Activated T-helper 17 cell treated with anti-CD3 and anti-CD28 coated beads, Interleukin-2, amount 50 U/mL, for 72 hours (primary cell): ENCODE measurements around the gene PAPLN. TPM values are rescaled to one million over a fixed set of nuclear protein-coding genes. Genes with fewer than 3 reads are reported as not detected.

Source experiments
- ATAC-seq: fragments of 150-1000 bp; cut with Tn5 transposase; replicated peaks from 2 replicates; pipeline ENCODE4 v1.10.0; 2021; ENCODE audit warnings: mild to moderate bottlenecking, moderate library complexity
- H3K27ac Mint-ChIP-seq: one replicate; pipeline ENCODE4 v1.8.0; 2022; ENCODE audit warnings: mixed read lengths
- H3K27me3 Mint-ChIP-seq: one replicate; pipeline ENCODE4 v1.8.0; 2022; ENCODE audit warnings: mixed read lengths
- H3K36me3 Mint-ChIP-seq: one replicate; pipeline ENCODE4 v1.8.0; 2022; ENCODE audit warnings: low read depth, mild to moderate bottlenecking, mixed read lengths
- H3K4me1 Mint-ChIP-seq: one replicate; pipeline ENCODE4 v1.8.0; 2022; ENCODE audit warnings: mixed read lengths
- H3K4me3 Mint-ChIP-seq: one replicate; pipeline ENCODE4 v1.8.0; 2022; ENCODE audit warnings: mild to moderate bottlenecking, mixed read lengths
- H3K9me3 Mint-ChIP-seq: one replicate; pipeline ENCODE4 v1.8.0; 2022; ENCODE audit warnings: mixed read lengths
- total RNA-seq, 2 donors: library from RNA; stranded (reverse); gene quantifications; one replicate each; pipeline ENCODE4 v1.2.3, GENCODE V29; 2022

The PAPLN gene
- total RNA-seq, 2 donors from 2014 or later = 0.19 to 1.1 TPM

- Mint-ChIP-seq H3K9me3 (no peaks in the 10 kb centered on the region), H3K4me3 (no peak overlapping the region), H3K27ac (no peak overlapping the region), H3K4me1 (peaks cover 9% of the 10 kb centered on the region), H3K27me3 (peaks cover 6% of the 10 kb centered on the region), H3K36me3 (peaks cover 6% of the 10 kb centered on the region)
- no peak for ATAC-seq
Observed at GRCh38 chr14:73267474-73267873, 30.2 kb downstream of the PAPLN start.

- ATAC-seq = no peak
- H3K27ac Mint-ChIP-seq = peak overlapping the region; percentile 17
- peaks cover 9% of the 10 kb centered on the region for H3K4me1 Mint-ChIP-seq
- peaks cover 3% of the 10 kb centered on the region for H3K27me3 Mint-ChIP-seq
- peak overlapping the region; percentile 55 for H3K4me3 Mint-ChIP-seq
- peaks cover 17% of the 10 kb centered on the region for H3K36me3 Mint-ChIP-seq
- no peaks in the 10 kb centered on the region for H3K9me3 Mint-ChIP-seq
Observed at GRCh38 chr14:73269729-73270531, 32.6 kb downstream of the PAPLN start.

DNA sequence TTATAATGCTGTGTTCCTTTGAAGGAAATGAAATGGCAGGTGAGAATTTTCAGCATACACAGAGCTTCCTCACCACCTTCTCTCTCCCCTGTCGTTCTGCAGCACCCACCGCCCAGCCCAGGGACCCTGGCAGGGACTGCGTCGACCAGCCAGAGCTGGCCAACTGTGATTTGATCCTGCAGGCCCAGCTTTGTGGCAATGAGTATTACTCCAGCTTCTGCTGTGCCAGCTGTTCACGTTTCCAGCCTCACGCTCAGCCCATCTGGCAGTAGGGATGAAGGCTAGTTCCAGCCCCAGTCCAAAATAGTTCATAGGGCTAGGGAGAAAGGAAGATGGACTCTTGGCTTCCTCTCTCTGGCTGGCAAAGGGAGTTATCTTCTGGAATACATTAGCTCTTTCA lies 35.1 kb downstream of the PAPLN start:
- Mint-ChIP-seq H3K36me3 (peaks cover 42% of the 10 kb centered on the region), H3K4me3 (no peak overlapping the region), H3K27ac (no peak overlapping the region), H3K9me3 (no peaks in the 10 kb centered on the region), H3K4me1 (peaks cover 9% of the 10 kb centered on the region), H3K27me3 (peaks cover 3% of the 10 kb centered on the region)
- ATAC-seq = no peak

- Mint-ChIP-seq H3K27me3 (peaks cover 3% of the 10 kb centered on the region), H3K36me3 (peaks cover 50% of the 10 kb centered on the region), H3K9me3 (no peaks in the 10 kb centered on the region), H3K4me3 (no peak overlapping the region), H3K27ac (no peak overlapping the region), H3K4me1 (peaks cover 9% of the 10 kb centered on the region)
- ATAC-seq = no peak
Observed at GRCh38 chr14:73273799-73274198, 36.5 kb downstream of the PAPLN start.

- Mint-ChIP-seq H3K27ac (no peak overlapping the region), H3K4me1 (no peaks in the 10 kb centered on the region), H3K36me3 (peaks cover 77% of the 10 kb centered on the region)
Observed at GRCh38 chr14:73276836-73277235, 39.5 kb downstream of the PAPLN start.

DNA sequence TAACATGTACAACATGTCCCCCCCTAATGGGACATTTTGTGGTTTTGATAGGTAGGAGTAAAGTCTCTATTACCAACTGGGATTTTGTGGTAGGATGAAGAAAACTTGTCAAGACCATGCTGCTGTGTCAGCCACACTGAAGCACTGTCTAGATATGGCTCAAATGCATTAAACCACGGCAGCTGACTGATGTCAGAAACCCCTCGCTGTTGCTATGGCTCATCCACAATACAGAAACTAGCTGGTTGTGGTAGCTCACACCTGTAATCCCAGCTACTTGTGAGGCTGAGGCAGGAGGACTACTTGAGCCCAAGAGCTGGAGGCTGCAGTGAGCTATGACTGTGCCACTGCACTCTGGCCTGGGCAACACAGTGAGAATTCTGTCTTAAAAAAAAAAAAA lies 40.1 kb downstream of the PAPLN start:
- H3K4me3 Mint-ChIP-seq = no peak overlapping the region
- H3K9me3 Mint-ChIP-seq = no peaks in the 10 kb centered on the region
- H3K4me1 Mint-ChIP-seq = no peaks in the 10 kb centered on the region
- H3K36me3 Mint-ChIP-seq = peaks cover 80% of the 10 kb centered on the region
- H3K27me3 Mint-ChIP-seq = no peaks in the 10 kb centered on the region
- ATAC-seq = no peak
- no peak overlapping the region for H3K27ac Mint-ChIP-seq

More at GRCh38 chr14:73276836-73277235, 39.5 kb downstream of the PAPLN start:
- H3K9me3 Mint-ChIP-seq = no peaks in the 10 kb centered on the region
- ATAC-seq = no peak
- H3K27me3 Mint-ChIP-seq = no peaks in the 10 kb centered on the region
- no peak overlapping the region for H3K4me3 Mint-ChIP-seq

DNA sequence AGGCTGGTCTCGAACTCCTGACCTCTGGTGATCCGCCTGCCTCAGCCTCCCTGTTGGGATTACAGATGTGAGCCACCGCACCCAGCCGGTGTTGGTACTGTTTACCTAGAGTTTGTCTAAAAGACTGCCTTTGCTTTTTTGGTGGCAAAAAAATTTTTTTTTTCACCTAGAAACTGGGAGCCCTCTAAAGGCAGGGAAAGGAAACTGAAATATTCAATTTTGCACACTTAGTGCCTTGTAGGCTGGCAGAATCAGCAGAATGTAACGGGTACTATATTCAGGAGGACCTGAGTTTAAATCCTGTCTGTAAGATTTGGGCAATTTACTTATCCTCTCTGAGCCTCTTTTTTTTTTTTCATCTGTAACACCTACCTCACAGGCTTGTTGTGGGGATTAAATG lies 43.6 kb downstream of the PAPLN start:
- no peaks in the 10 kb centered on the region for H3K9me3 Mint-ChIP-seq
- no peaks in the 10 kb centered on the region for H3K27me3 Mint-ChIP-seq
- H3K36me3 Mint-ChIP-seq = peaks cover 94% of the 10 kb centered on the region
- no peak overlapping the region for H3K4me3 Mint-ChIP-seq
- ATAC-seq = no peak
- H3K4me1 Mint-ChIP-seq = no peaks in the 10 kb centered on the region
- H3K27ac Mint-ChIP-seq = no peak overlapping the region

DNA sequence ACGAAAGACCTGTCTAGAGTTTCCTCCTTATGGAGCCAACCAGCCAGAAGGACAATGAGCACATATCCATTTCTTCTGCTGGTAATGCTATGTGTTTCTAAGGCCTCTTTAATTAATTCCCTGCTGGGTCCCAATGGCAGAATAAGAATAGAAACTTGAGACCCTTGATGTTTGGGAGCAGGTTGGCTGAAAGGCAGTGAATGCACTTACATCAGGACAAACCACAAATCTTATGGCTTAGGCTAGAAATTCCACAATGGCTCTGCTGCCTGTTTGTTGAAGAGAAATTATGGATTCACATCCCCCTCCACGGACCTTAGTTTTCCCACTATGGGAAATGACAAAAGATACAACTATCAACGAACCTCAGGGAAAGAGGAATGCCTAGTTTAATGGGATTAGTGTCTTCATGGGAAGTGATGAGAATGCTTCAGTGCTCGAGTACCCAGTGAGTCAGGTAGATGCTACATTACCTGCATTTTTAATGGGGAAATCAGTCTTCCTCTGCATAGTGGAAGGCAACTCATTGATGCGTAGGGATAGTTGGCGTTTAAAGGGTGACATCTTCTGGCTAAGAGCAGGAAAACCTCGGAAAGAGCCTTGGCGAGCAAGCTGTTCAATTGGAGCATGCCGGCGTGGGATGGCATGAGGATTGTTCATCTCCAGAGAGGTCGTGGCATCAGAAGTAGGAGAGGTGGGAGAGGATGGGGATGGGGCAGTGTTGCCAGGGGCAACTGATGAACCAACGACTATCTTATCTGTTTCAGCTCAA lies 46.5 kb downstream of the PAPLN start:
- H3K27me3 Mint-ChIP-seq = no peaks in the 10 kb centered on the region
- H3K27ac Mint-ChIP-seq = no peak overlapping the region
- peaks cover 87% of the 10 kb centered on the region for H3K36me3 Mint-ChIP-seq
- ATAC-seq = no peak
- peaks cover under 1% of the 10 kb centered on the region for H3K4me1 Mint-ChIP-seq
- no peaks in the 10 kb centered on the region for H3K9me3 Mint-ChIP-seq
- no peak overlapping the region for H3K4me3 Mint-ChIP-seq

DNA sequence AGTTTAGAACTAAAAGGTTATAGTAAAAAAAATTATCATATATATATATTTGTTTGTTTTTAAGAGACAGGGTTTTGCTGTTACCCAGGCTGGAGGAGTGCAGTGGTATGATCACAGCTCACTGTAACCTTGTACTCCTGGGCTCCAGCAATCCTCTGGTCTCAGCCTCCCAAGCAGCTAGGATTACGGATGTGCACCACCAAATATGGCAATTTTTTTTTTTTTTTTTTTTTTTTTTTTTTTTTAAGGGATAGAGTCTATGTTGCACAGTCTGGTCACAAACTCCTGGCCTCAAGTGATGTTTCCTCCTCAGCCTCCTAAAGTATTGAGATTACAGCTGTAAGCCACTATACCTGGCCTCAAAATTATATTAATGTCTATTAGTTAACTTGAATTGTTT lies 48.7 kb downstream of the PAPLN start:
- Mint-ChIP-seq H3K27me3 (no peaks in the 10 kb centered on the region), H3K36me3 (peaks cover 85% of the 10 kb centered on the region), H3K4me3 (no peak overlapping the region), H3K4me1 (peaks cover 18% of the 10 kb centered on the region), H3K27ac (no peak overlapping the region), H3K9me3 (no peaks in the 10 kb centered on the region)
- ATAC-seq = no peak

DNA sequence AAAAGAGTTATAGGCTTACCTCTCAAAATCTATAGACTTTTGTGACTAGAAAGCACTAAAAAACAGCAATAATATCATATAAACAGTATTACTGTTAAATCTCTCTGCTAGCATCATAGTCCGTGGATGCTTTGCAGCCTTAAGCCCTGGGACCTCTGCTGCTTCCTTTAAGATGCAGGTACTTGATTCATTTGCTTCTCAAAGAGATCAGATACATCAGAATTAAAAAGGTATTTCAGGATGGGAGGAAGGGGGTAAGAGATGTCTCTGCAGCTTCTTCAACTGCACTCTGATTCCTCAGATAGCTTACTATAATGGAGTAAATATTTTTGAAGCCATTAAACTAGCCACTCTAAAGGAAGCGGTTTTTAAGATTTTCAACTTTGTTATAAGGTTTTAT lies 49.3 kb downstream of the PAPLN start:
- Mint-ChIP-seq H3K4me3 (no peak overlapping the region), H3K9me3 (no peaks in the 10 kb centered on the region)
- no peak for ATAC-seq

DNA sequence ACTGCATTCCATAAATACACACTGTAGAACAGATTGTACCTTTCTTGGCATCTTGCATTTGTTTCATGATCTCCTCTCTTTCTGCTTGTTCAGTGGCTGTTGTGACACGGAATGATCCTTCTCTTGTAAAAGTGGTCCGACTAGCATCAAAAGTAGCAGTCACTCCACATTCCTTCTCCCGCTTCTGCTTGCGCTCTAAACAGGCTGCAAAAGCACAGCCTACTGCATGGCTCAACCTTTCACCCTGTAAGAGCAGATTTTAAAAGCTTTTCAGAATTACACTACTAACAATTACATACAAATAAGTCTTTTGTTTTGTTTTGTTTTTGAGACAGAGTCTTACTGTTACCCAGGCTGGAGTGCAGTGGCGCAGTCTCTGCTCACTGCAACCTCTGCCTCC lies 49.8 kb downstream of the PAPLN start:
- Mint-ChIP-seq H3K27ac (no peak overlapping the region), H3K4me3 (no peak overlapping the region), H3K36me3 (peaks cover 81% of the 10 kb centered on the region), H3K9me3 (no peaks in the 10 kb centered on the region), H3K27me3 (no peaks in the 10 kb centered on the region), H3K4me1 (peaks cover 23% of the 10 kb centered on the region)
- ATAC-seq = no peak

More for the DNA sequence above, 49.3 kb downstream of the PAPLN start:
- H3K4me1 Mint-ChIP-seq = peaks cover 18% of the 10 kb centered on the region
- no peaks in the 10 kb centered on the region for H3K27me3 Mint-ChIP-seq
- no peak overlapping the region for H3K27ac Mint-ChIP-seq
- H3K36me3 Mint-ChIP-seq = peaks cover 81% of the 10 kb centered on the region

DNA sequence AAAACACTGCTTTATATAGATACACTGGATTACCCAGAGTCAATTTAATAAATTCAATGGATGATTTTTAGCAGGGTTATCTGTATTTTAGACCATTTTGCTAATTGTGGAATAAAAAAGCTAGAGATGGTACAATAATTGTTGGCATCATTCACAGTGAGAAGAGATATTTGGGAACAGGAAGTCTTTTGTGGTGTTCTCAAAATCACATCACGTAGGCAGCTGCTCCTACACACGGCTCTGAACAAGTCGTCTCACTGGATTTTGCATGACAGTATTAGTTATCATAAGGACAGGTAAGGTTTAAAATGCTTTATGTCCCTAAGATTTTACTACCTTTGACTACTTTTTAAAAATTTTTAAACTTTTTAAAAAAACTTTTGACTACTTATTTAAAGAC lies 52.0 kb downstream of the PAPLN start:
- Mint-ChIP-seq H3K27me3 (no peaks in the 10 kb centered on the region), H3K4me3 (peak overlapping the region; percentile 40), H3K9me3 (no peaks in the 10 kb centered on the region), H3K36me3 (peaks cover 81% of the 10 kb centered on the region), H3K27ac (no peak overlapping the region), H3K4me1 (peaks cover 36% of the 10 kb centered on the region)
- ATAC-seq = no peak

- no peaks in the 10 kb centered on the region for H3K9me3 Mint-ChIP-seq
- ATAC-seq = no peak
- H3K4me3 Mint-ChIP-seq = peak overlapping the region; percentile 40
- H3K36me3 Mint-ChIP-seq = peaks cover 79% of the 10 kb centered on the region
- H3K27me3 Mint-ChIP-seq = no peaks in the 10 kb centered on the region
- H3K4me1 Mint-ChIP-seq = peaks cover 36% of the 10 kb centered on the region
- H3K27ac Mint-ChIP-seq = peak overlapping the region; percentile 47
Observed at GRCh38 chr14:73289729-73290128, 52.4 kb downstream of the PAPLN start.

DNA sequence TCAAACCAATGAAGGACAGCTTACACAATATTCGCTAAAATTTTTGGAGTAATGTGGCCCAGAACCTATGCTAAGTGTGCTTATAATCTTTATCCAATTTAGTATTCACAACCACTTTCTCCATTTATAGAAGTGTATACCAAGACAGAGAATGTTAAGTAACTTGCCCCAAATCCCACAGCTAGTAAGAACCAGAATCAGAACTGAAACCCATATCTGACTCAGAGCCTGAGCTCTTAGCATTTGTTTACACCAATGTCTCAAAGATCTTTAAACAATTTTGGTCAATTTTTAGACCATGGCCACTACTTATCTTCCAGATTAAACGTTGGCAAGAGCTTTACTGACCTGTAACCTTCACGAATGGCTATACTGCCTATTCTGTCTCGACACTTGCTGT lies 53.0 kb downstream of the PAPLN start:
- Mint-ChIP-seq H3K27ac (peak overlapping the region; percentile 47), H3K4me1 (peaks cover 36% of the 10 kb centered on the region), H3K36me3 (peaks cover 73% of the 10 kb centered on the region), H3K27me3 (no peaks in the 10 kb centered on the region), H3K9me3 (no peaks in the 10 kb centered on the region), H3K4me3 (peak overlapping the region; percentile 40)
- ATAC-seq = peak; percentile 74
